Testis (tissue), 2 donors: ENCODE data around the gene ABCG1.

Source experiments
- CTCF ChIP-seq, 3 experiments: fragments of 450-650 bp in 2 of 3; fragments of 200-600 bp in 1 of 3; sonication (generic) in 1 of 3; IDR thresholded peaks; one replicate each; pipeline ENCODE4 v1.5.1; 2016 to 2019; ENCODE audit warnings: antibody characterized with exemption in 3 of 3, mild to moderate bottlenecking in 2 of 3, moderate library complexity in 1 of 3
- POLR2A ChIP-seq: fragments of 450-650 bp; IDR thresholded peaks from one replicate; pipeline ENCODE4 v1.6.1; 2017; ENCODE audit warnings: antibody characterized with exemption, mild to moderate bottlenecking, moderate library complexity

- peak; percentile 41 to 88 (median 67) for TF ChIP-seq CTCF (IDR thresholded peaks at IDR 0.05)
- TF ChIP-seq POLR2A, result no peak
Observed at GRCh38 chr21:42309753-42310213, 90.8 kb downstream of the ABCG1 start.
